Mammary epithelial cell (primary cell): ENCODE data around the gene FEZF2.

ENCODE experiments used
- EZH2 ChIP-seq: IDR thresholded peaks from 2 replicates; pipeline ENCODE4 v1.6.1; 2012; ENCODE audit warnings: low read length, inconsistent platforms, borderline replicate concordance
- TF ChIP-seq, protein P1 (sequence below), 2 donors: IDR thresholded peaks in 1 of 2; conservative IDR thresholded peaks in 1 of 2; 2 replicates each; pipeline ENCODE4 v1.5.1; 2011 to 2012; ENCODE audit warnings: inconsistent platforms in 2 of 2, low read length in 2 of 2, mild to moderate bottlenecking in 2 of 2, control low read depth in 1 of 2, low read depth in 1 of 2; ENCODE audit not compliant: insufficient read depth in 1 of 2; ENCODE audit errors: extremely low read depth in 1 of 2

DNA sequence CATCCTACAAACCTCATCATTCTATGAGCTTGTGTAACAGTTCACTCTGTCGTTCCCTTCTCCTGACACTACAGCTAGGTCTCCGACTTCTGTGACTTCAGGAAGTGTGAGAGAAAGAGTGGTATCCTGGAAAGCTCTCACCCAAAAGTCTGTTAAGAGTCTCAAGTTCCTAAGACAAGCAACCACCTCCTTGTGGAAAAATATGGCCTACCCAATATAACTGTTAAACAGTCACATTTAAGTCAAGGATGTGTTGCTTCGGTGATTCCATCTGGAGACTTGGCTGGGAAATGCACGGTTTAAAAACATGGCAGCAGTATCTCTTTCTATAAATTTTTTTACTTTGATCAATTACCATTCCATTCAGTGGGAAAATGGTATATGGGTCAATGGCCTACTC, 13.8 kb downstream of the FEZF2 start:
- TF ChIP-seq, protein P1, sequence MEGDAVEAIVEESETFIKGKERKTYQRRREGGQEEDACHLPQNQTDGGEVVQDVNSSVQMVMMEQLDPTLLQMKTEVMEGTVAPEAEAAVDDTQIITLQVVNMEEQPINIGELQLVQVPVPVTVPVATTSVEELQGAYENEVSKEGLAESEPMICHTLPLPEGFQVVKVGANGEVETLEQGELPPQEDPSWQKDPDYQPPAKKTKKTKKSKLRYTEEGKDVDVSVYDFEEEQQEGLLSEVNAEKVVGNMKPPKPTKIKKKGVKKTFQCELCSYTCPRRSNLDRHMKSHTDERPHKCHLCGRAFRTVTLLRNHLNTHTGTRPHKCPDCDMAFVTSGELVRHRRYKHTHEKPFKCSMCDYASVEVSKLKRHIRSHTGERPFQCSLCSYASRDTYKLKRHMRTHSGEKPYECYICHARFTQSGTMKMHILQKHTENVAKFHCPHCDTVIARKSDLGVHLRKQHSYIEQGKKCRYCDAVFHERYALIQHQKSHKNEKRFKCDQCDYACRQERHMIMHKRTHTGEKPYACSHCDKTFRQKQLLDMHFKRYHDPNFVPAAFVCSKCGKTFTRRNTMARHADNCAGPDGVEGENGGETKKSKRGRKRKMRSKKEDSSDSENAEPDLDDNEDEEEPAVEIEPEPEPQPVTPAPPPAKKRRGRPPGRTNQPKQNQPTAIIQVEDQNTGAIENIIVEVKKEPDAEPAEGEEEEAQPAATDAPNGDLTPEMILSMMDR (conservative IDR thresholded peaks at IDR 0.05 in 1 of 2, IDR thresholded peaks at IDR 0.05 in 1 of 2; ENCODE audit: extremely low read depth in 1 of 2, insufficient read depth in 1 of 2, low read depth in 1 of 2, low read length in 2 of 2): no peak
- TF ChIP-seq EZH2: no peak
